LNCaP clone FGC (cell line): ENCODE measurements around the gene CACNA1A.

Source experiments
- DNase-seq: peaks from one replicate; pipeline ENCODE4 v3.0.0-alpha.2; 2011; ENCODE audit warnings: low read depth
- H3K4me3 ChIP-seq: 2 replicates; pipeline ENCODE4 v1.5.1; 2011; ENCODE audit warnings: mild to moderate bottlenecking, low read depth, low read length, control low read depth
- TF ChIP-seq, protein P1 (sequence below): IDR thresholded peaks from 2 replicates; pipeline ENCODE4 v1.5.1; 2012; ENCODE audit warnings: mild to moderate bottlenecking; ENCODE audit not compliant: control insufficient read depth, insufficient read depth; ENCODE audit errors: extremely low read depth

CACNA1A gene

DNA sequence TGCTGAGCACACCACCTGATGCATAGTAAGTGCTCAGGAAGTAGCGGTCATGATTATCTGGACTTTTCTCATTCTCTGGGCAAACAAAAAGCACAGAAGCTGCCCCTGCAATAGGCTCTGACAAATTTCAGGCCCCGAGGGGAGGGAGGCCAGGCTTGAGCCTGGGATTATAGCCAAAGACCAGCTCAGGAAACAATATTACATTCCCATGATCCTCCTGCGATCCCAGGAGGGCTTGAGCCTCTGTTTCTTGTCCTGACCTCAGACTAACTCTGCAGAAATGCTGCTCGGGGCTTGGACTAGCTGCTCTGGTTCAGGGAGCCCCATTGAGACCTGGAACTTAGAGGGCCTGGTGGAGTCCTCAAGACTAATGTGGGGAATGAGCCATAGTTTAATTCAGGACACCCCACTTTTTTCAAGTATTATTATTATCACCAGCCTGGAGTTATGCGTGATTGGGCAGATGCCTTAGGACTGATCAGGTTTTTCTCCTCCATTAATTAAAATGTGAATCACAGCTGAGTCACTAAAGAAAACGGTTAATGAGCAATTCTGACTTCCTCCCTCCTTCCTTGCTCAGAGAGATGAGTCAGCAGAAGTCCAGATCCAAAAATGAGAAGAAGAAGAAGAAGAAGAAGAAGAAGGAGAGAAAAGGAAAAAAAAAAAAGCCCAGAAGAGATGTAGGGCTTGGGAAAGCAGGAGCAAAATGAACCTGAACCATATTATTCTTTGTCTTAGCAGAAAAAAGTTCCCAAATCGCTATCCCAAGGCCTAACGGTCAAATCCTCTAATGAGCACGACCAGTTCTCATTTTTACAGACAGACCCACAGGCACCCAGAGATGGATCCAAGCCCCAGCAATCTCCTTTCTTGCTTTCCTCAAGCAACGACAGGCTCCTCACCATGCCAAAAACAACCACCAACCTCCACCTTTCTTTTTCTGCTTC, 107.2 kb downstream of the CACNA1A start:
- TF ChIP-seq, protein P1, sequence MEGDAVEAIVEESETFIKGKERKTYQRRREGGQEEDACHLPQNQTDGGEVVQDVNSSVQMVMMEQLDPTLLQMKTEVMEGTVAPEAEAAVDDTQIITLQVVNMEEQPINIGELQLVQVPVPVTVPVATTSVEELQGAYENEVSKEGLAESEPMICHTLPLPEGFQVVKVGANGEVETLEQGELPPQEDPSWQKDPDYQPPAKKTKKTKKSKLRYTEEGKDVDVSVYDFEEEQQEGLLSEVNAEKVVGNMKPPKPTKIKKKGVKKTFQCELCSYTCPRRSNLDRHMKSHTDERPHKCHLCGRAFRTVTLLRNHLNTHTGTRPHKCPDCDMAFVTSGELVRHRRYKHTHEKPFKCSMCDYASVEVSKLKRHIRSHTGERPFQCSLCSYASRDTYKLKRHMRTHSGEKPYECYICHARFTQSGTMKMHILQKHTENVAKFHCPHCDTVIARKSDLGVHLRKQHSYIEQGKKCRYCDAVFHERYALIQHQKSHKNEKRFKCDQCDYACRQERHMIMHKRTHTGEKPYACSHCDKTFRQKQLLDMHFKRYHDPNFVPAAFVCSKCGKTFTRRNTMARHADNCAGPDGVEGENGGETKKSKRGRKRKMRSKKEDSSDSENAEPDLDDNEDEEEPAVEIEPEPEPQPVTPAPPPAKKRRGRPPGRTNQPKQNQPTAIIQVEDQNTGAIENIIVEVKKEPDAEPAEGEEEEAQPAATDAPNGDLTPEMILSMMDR = no peak
- DNase-seq = no peak
- no peak overlapping the region for H3K4me3 ChIP-seq

- DNase-seq = no peak
- H3K4me3 ChIP-seq = no peak overlapping the region
- TF ChIP-seq, protein P1 = no peak
Measured at GRCh38 chr19:13398182-13398581, 108.1 kb downstream of the CACNA1A start.

DNA sequence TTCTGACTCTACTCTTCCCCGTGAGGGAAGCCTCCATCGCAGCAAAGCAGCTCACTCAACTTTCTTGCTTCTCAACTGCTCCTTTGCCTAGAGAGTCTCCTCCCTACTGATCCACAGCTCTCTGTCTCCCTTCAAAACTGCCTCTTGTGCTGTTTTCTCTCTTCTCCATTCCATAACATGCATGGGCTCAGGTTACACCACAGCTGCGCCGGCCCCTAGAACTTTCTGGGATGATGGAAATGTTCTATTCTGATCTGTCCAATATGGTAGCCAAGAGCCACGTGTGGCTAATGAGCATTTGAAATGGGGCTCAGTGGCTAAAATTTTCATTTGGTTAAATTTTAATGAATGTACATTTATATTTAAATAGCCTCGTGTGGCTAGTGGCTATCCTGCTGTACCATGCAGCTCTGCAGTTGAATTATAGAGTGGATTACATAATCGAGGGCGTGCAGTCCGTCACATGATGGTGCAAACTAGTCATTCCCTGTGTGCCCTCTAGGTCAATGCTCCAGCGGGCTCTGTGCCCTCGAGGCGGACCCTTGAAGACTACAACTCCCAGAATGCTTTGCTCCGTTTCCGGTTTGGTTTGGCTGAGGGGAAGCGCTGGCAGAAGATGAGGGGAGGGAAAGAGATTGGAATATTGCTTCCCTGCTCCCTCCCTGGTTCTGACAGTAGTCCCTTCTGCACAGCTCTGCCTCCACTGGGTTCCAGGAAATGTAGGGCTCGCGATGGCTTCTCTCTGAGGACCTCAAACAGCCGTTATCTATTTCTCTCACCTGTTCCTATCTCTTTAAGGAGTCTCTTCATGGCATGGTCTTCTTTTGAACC, 109.8 kb downstream of the CACNA1A start:
- peak; percentile 10 for DNase-seq
- TF ChIP-seq, protein P1 = no peak
- no peak overlapping the region for H3K4me3 ChIP-seq

DNA sequence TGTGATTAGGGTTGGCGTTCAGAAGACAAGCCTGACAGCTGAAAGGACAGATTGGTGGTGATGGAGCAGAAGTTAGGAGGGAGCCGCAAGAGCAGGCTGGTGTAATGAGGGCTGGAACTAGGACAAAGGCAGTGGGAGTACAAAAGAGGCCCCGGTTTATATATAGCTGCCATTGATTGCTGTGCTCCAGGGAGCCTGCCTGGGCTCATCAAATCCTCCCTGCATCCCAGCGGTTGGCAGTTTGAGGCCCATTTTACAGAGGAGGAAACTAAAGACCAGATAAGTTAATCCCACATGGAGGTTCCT, 123.7 kb downstream of the CACNA1A start:
- TF ChIP-seq, protein P1 = no peak
- no peak overlapping the region for H3K4me3 ChIP-seq

DNA sequence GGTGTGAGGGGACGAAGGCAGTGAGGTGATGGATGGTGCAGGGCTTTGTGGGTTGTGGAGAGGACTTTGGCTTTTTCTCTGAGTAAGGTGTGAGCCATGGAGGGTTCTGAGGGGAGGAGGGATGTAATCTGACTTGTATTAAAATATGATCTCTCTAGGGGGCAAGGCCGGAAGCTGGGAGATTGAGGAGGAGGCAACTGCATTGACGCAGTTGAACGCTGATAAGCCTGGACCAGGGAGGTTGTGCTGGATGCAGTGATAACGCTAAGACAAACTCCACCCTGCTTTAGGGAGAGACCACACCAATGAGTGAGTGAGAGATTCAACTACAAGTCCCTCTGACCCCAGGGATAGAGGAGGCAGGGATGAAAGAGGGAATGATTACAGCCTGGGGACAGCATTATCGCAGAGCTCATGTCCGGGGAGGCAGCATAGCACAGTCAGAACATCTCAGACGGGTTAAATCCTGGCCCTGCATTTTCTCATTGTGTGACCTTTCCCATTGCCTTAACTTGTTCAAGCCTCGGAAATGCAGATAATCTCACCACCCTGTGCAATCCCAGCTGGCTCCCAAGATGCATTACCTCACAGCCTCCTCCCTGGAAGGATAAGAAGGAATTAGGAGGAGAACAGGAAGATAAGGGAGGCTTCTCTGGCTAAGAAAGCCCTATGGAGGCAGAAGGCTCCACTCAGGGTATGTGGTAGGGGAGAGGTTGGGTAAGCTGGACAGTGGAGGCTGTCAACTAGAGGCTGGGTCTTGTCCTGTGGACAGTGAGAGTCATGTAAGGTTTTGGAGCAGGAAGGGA, 124.2 kb downstream of the CACNA1A start:
- TF ChIP-seq, protein P1 = no peak
- DNase-seq = no peak
- no peak overlapping the region for H3K4me3 ChIP-seq

More for the DNA sequence above, 123.7 kb downstream of the CACNA1A start:
- no peak for DNase-seq

DNA sequence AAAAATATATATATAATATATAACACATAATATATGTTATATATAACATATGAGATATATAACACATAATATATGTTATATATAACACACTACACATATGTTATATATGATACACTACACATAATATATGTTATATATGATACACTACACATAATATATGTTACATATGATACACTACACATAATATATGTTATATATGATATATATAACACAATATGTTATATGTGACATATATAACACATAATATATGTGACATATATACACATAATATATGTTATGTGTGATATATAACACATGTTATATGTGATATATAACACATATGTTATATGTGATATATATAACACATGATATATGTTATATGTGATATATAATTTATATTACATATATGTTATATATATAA, 129.7 kb downstream of the CACNA1A start:
- no peak for DNase-seq
- TF ChIP-seq, protein P1 = no peak
- H3K4me3 ChIP-seq = no peak overlapping the region
